ENCODE measurements around the gene EPN2. TPM values are rescaled to one million over a fixed set of nuclear protein-coding genes. Genes with fewer than 3 reads are reported as not detected.
"Not testable (repeated sequence)": the region's sequence is repeated elsewhere in the genome, so short reads cannot be mapped to it uniquely, and the experiment has no call there.

EPN2 gene
- total and polyA plus RNA-seq, 4 donors, result 5.6 to 23.8 (median 12.2) TPM

GRCh38 chr17:19203429-19203828 is 33.7 kb upstream of the EPN2 start:
- not testable (repeated sequence) for H3K9me3 ChIP-seq (ENCODE audit: control insufficient read depth in 4 of 4, low read length in 3 of 4); H3K4me1 ChIP-seq (ENCODE audit: control insufficient read depth in 4 of 4, insufficient read depth in 4 of 4, low read length in 3 of 4); DNase-seq (ENCODE audit: low spot score); H3K36me3 ChIP-seq (ENCODE audit: control insufficient read depth in 4 of 4, insufficient read depth in 3 of 4, low read depth in 1 of 4, low read length in 3 of 4); H3K4me3 ChIP-seq (ENCODE audit: low read depth in 1 of 3, low read length in 3 of 3); H3K9ac ChIP-seq (ENCODE audit: low read depth in 1 of 2, low read length in 2 of 2); H3K27me3 ChIP-seq (ENCODE audit: control insufficient read depth in 4 of 4, insufficient read depth in 4 of 4, low read length in 3 of 4); H3K27ac ChIP-seq (ENCODE audit: low read depth in 1 of 2, low read length in 2 of 2)
- WGBS, result no CpG with 5 or more reads among the region's 3 CpGs

GRCh38 chr17:19215074-19215860 is 21.9 kb upstream of the EPN2 start:
- WGBS, result no CpG with 5 or more reads among the region's 67 CpGs
- DNase-seq (ENCODE audit: low spot score); H3K9me3 ChIP-seq (ENCODE audit: control insufficient read depth in 4 of 4, low read length in 3 of 4); H3K27ac ChIP-seq (ENCODE audit: low read depth in 1 of 2, low read length in 2 of 2); H3K4me3 ChIP-seq (ENCODE audit: low read depth in 1 of 3, low read length in 3 of 3); H3K4me1 ChIP-seq (ENCODE audit: control insufficient read depth in 4 of 4, insufficient read depth in 4 of 4, low read length in 3 of 4); H3K9ac ChIP-seq (ENCODE audit: low read depth in 1 of 2, low read length in 2 of 2); H3K36me3 ChIP-seq (ENCODE audit: control insufficient read depth in 4 of 4, insufficient read depth in 3 of 4, low read depth in 1 of 4, low read length in 3 of 4); H3K27me3 ChIP-seq (ENCODE audit: control insufficient read depth in 4 of 4, insufficient read depth in 4 of 4, low read length in 3 of 4): not testable (repeated sequence)

- not testable (repeated sequence) for DNase-seq (ENCODE audit: low spot score); H3K27ac ChIP-seq (ENCODE audit: low read depth in 1 of 2, low read length in 2 of 2); H3K9ac ChIP-seq (ENCODE audit: low read depth in 1 of 2, low read length in 2 of 2); H3K9me3 ChIP-seq (ENCODE audit: control insufficient read depth in 4 of 4, low read length in 3 of 4); H3K27me3 ChIP-seq (ENCODE audit: control insufficient read depth in 4 of 4, insufficient read depth in 4 of 4, low read length in 3 of 4); H3K4me3 ChIP-seq (ENCODE audit: low read depth in 1 of 3, low read length in 3 of 3); H3K36me3 ChIP-seq (ENCODE audit: control insufficient read depth in 4 of 4, insufficient read depth in 3 of 4, low read depth in 1 of 4, low read length in 3 of 4); H3K4me1 ChIP-seq (ENCODE audit: control insufficient read depth in 4 of 4, insufficient read depth in 4 of 4, low read length in 3 of 4)
- no CpG with 5 or more reads among the region's 13 CpGs for WGBS
Measured at GRCh38 chr17:19216148-19216926, 20.8 kb upstream of the EPN2 start.

GRCh38 chr17:19218914-19219313 is 18.3 kb upstream of the EPN2 start:
- H3K27ac ChIP-seq (ENCODE audit: low read depth in 1 of 2, low read length in 2 of 2); H3K4me3 ChIP-seq (ENCODE audit: low read depth in 1 of 3, low read length in 3 of 3); H3K4me1 ChIP-seq (ENCODE audit: control insufficient read depth in 4 of 4, insufficient read depth in 4 of 4, low read length in 3 of 4); H3K36me3 ChIP-seq (ENCODE audit: control insufficient read depth in 4 of 4, insufficient read depth in 3 of 4, low read depth in 1 of 4, low read length in 3 of 4); H3K27me3 ChIP-seq (ENCODE audit: control insufficient read depth in 4 of 4, insufficient read depth in 4 of 4, low read length in 3 of 4); H3K9me3 ChIP-seq (ENCODE audit: control insufficient read depth in 4 of 4, low read length in 3 of 4); H3K9ac ChIP-seq (ENCODE audit: low read depth in 1 of 2, low read length in 2 of 2); DNase-seq (ENCODE audit: low spot score): not testable (repeated sequence)
- no CpG with 5 or more reads among the region's 2 CpGs for WGBS

GRCh38 chr17:19219384-19219783 is 17.8 kb upstream of the EPN2 start:
- not testable (repeated sequence) for H3K9me3 ChIP-seq (ENCODE audit: control insufficient read depth in 4 of 4, low read length in 3 of 4); DNase-seq (ENCODE audit: low spot score); H3K27me3 ChIP-seq (ENCODE audit: control insufficient read depth in 4 of 4, insufficient read depth in 4 of 4, low read length in 3 of 4); H3K4me3 ChIP-seq (ENCODE audit: low read depth in 1 of 3, low read length in 3 of 3); H3K36me3 ChIP-seq (ENCODE audit: control insufficient read depth in 4 of 4, insufficient read depth in 3 of 4, low read depth in 1 of 4, low read length in 3 of 4); H3K4me1 ChIP-seq (ENCODE audit: control insufficient read depth in 4 of 4, insufficient read depth in 4 of 4, low read length in 3 of 4); H3K9ac ChIP-seq (ENCODE audit: low read depth in 1 of 2, low read length in 2 of 2); H3K27ac ChIP-seq (ENCODE audit: low read depth in 1 of 2, low read length in 2 of 2)
- no CpG with 5 or more reads among the region's 11 CpGs for WGBS

- H3K4me1 ChIP-seq (ENCODE audit: control insufficient read depth in 4 of 4, insufficient read depth in 4 of 4, low read length in 3 of 4); H3K27me3 ChIP-seq (ENCODE audit: control insufficient read depth in 4 of 4, insufficient read depth in 4 of 4, low read length in 3 of 4); H3K4me3 ChIP-seq (ENCODE audit: low read depth in 1 of 3, low read length in 3 of 3); DNase-seq (ENCODE audit: low spot score); H3K9me3 ChIP-seq (ENCODE audit: control insufficient read depth in 4 of 4, low read length in 3 of 4); H3K9ac ChIP-seq (ENCODE audit: low read depth in 1 of 2, low read length in 2 of 2); H3K27ac ChIP-seq (ENCODE audit: low read depth in 1 of 2, low read length in 2 of 2); H3K36me3 ChIP-seq (ENCODE audit: control insufficient read depth in 4 of 4, insufficient read depth in 3 of 4, low read depth in 1 of 4, low read length in 3 of 4): not testable (repeated sequence)
- no CpG with 5 or more reads among the region's 8 CpGs for WGBS
Measured at GRCh38 chr17:19220195-19220594, 17.0 kb upstream of the EPN2 start.

- H3K9ac ChIP-seq (ENCODE audit: low read depth in 1 of 2, low read length in 2 of 2); DNase-seq (ENCODE audit: low spot score); H3K4me1 ChIP-seq (ENCODE audit: control insufficient read depth in 4 of 4, insufficient read depth in 4 of 4, low read length in 3 of 4); H3K36me3 ChIP-seq (ENCODE audit: control insufficient read depth in 4 of 4, insufficient read depth in 3 of 4, low read depth in 1 of 4, low read length in 3 of 4); H3K4me3 ChIP-seq (ENCODE audit: low read depth in 1 of 3, low read length in 3 of 3); H3K27me3 ChIP-seq (ENCODE audit: control insufficient read depth in 4 of 4, insufficient read depth in 4 of 4, low read length in 3 of 4); H3K9me3 ChIP-seq (ENCODE audit: control insufficient read depth in 4 of 4, low read length in 3 of 4); H3K27ac ChIP-seq (ENCODE audit: low read depth in 1 of 2, low read length in 2 of 2): not testable (repeated sequence)
- no CpG with 5 or more reads among the region's 12 CpGs for WGBS
Measured at GRCh38 chr17:19226610-19227588, 10.3 kb upstream of the EPN2 start.

- H3K4me3 ChIP-seq (ENCODE audit: low read depth in 1 of 3, low read length in 3 of 3); H3K9me3 ChIP-seq (ENCODE audit: control insufficient read depth in 4 of 4, low read length in 3 of 4); H3K36me3 ChIP-seq (ENCODE audit: control insufficient read depth in 4 of 4, insufficient read depth in 3 of 4, low read depth in 1 of 4, low read length in 3 of 4); H3K27me3 ChIP-seq (ENCODE audit: control insufficient read depth in 4 of 4, insufficient read depth in 4 of 4, low read length in 3 of 4); H3K9ac ChIP-seq (ENCODE audit: low read depth in 1 of 2, low read length in 2 of 2); DNase-seq (ENCODE audit: low spot score); H3K4me1 ChIP-seq (ENCODE audit: control insufficient read depth in 4 of 4, insufficient read depth in 4 of 4, low read length in 3 of 4); H3K27ac ChIP-seq (ENCODE audit: low read depth in 1 of 2, low read length in 2 of 2): not testable (repeated sequence)
- WGBS, result 57% methylated on average over 3 of the region's 6 CpGs
Measured at GRCh38 chr17:19234676-19235075, 2.5 kb upstream of the EPN2 start.

Measured in liver (tissue), 9 donors.